ENCODE results near the gene PALD1. TPM values are rescaled to one million over a fixed set of nuclear protein-coding genes. Genes with fewer than 3 reads are reported as not detected.

The PALD1 gene
- total RNA-seq, 1 experiment from 2014 or later, result 33.1 TPM

- BruUV-seq (replicated peaks), result no TSS peak
- CTCF ChIA-PET, result no interaction called here
- H3K9me3 ChIP-seq (ENCODE audit: control insufficient read depth in 1 of 2, insufficient read depth in 1 of 2, low read depth in 1 of 2, low read length in 2 of 2), result no peaks in the 10 kb centered on the region
Observed at GRCh38 chr10:70465278-70465677, 13.3 kb upstream of the PALD1 start.

More at GRCh38 chr10:70465278-70465677, 13.3 kb upstream of the PALD1 start:
- Histone ChIP-seq H3K36me3 (ENCODE audit: control insufficient read depth in 1 of 2, insufficient read depth in 2 of 2, low read length in 2 of 2) (no peaks in the 10 kb centered on the region), H3K9ac (ENCODE audit: low read length) (no peak overlapping the region), H3K79me2 (ENCODE audit: insufficient read depth, low read length) (no peaks in the 10 kb centered on the region), H3K4me3 (replicated peaks in 1 of 2; ENCODE audit: low read depth in 1 of 2, low read length in 2 of 2) (no peak overlapping the region), H3K27ac (ENCODE audit: low read depth, low read length) (no peak overlapping the region), H3K4me1 (ENCODE audit: control insufficient read depth in 1 of 2, insufficient read depth in 2 of 2, low read length in 2 of 2) (peaks cover 24 to 27% of the 10 kb centered on the region in 2 experiments), H3K9me2 (ENCODE audit: insufficient read depth) (no peaks in the 10 kb centered on the region), H4K20me1 (ENCODE audit: insufficient read depth) (no peaks in the 10 kb centered on the region), H3K27me3 (ENCODE audit: insufficient read depth, low read length) (no peaks in the 10 kb centered on the region), H3K4me2 (ENCODE audit: low read length) (no peak overlapping the region), H2AFZ (ENCODE audit: low read depth, low read length, poor library complexity, severe bottlenecking) (no peak overlapping the region)
- no peak for ATAC-seq
- DNase-seq (ENCODE audit: low read depth, low spot score), result no peak
- ChIA-PET RAD21 (ENCODE audit: low non-redundant PET in 1 of 2, low total read pairs in 2 of 2, uncharacterized antibody in 2 of 2, unreplicated experiment in 2 of 2) (no interaction called here), POLR2A (no interaction called here)
- intact Hi-C loops (cut with micrococcal nuclease), result no loop called here
- TF ChIP-seq ATF3 (IDR thresholded peaks at IDR 0.05), result no peak
- no peak for TF ChIP-seq RAD21 (IDR thresholded peaks at IDR 0.05; ENCODE audit: low read depth)
- no peak for TF ChIP-seq SP1 (IDR thresholded peaks at IDR 0.05; ENCODE audit: low read depth)
- no peak for TF ChIP-seq REST (IDR thresholded peaks at IDR 0.05; ENCODE audit: low read depth)
- TF ChIP-seq ELF1 (IDR thresholded peaks at IDR 0.05; ENCODE audit: borderline replicate concordance, low read depth), result no peak
- TF ChIP-seq ZFX (IDR thresholded peaks at IDR 0.05), result no peak
- TF ChIP-seq SIN3A (IDR thresholded peaks at IDR 0.05; ENCODE audit: low read depth), result no peak
- no peak for TF ChIP-seq ZNF274 (IDR thresholded peaks at IDR 0.05; ENCODE audit: low read depth, low read length)
- no peak for TF ChIP-seq FOSL1 (IDR thresholded peaks at IDR 0.05; ENCODE audit: low read depth)
- TF ChIP-seq CEBPB (IDR thresholded peaks at IDR 0.05; ENCODE audit: low read depth), result no peak
- TF ChIP-seq SRF (IDR thresholded peaks at IDR 0.05; ENCODE audit: low read depth), result no peak
- no peak for TF ChIP-seq JUND (IDR thresholded peaks at IDR 0.05)
- no peak for TF ChIP-seq POLR2AphosphoS5 (IDR thresholded peaks at IDR 0.05; ENCODE audit: low read depth, low read length)
- no peak for TF ChIP-seq CTCF (IDR thresholded peaks at IDR 0.05 in 2 of 3, conservative IDR thresholded peaks at IDR 0.05 in 1 of 3; ENCODE audit: borderline replicate concordance in 1 of 3, insufficient read depth in 1 of 3, low read depth in 2 of 3, low read length in 2 of 3)

Data from HCT116 (cell line).